ENCODE results near the gene CGB1. TPM values are rescaled to one million over a fixed set of nuclear protein-coding genes. Genes with fewer than 3 reads are reported as not detected.

CGB1 gene
- total and polyA plus RNA-seq, 9 of the 15 experiments (the other 6 are each of a cell fraction or from before 2014, with no cell fraction given), result not detected

- TF ChIP-seq NFIC (IDR thresholded peaks at IDR 0.05), result peak; percentile 95
- peak; percentile 63 for TF ChIP-seq E2F8 (IDR thresholded peaks at IDR 0.05; ENCODE audit: low read depth, partially characterized antibody)
- no peak for TF ChIP-seq ETV1 (tag; conservative IDR thresholded peaks at IDR 0.05; ENCODE audit: low read depth)
Measured at GRCh38 chr19:49085020-49085867, 48.5 kb upstream of the CGB1 start, which contains the start of gene SNRNP70 (continued).

- Histone ChIP-seq H4K20me1 (replicated peaks; ENCODE audit: control insufficient read depth, insufficient read depth, low read length) (peaks cover 26% of the 10 kb centered on the region), H3K4me2 (ENCODE audit: insufficient read depth, low read length) (peak overlapping the region; percentile 92), H3K4me3 (peak overlapping the region; percentile 77), H3K9me3 (replicated peaks; ENCODE audit: control insufficient read depth, insufficient read depth, low read depth, low read length) (no peaks in the 10 kb centered on the region), H3K4me1 (replicated peaks in 1 of 2; ENCODE audit: control insufficient read depth in 2 of 2, insufficient read depth in 2 of 2, low read length in 2 of 2) (peaks cover 13 to 43% of the 10 kb centered on the region in 2 experiments; a peak in 4 of 5 replicates), H2AFZ (ENCODE audit: low read depth, low read length) (peak overlapping the region; percentile 95), H3K27ac (ENCODE audit: extremely low read depth, low read depth, low read length) (peak overlapping the region; percentile 94), H3K9me1 (ENCODE audit: control insufficient read depth, insufficient read depth, low read length) (no peaks in the 10 kb centered on the region), H3K79me2 (ENCODE audit: control insufficient read depth, insufficient read depth, low read length) (peaks cover 45% of the 10 kb centered on the region), H3K27me3 (ENCODE audit: control insufficient read depth in 2 of 2, insufficient read depth in 2 of 2, low read length in 2 of 2) (no peaks in the 10 kb centered on the region), H3K36me3 (ENCODE audit: control insufficient read depth, insufficient read depth, low read length) (peaks cover 28% of the 10 kb centered on the region), H3K9ac (ENCODE audit: insufficient read depth in 1 of 2, low read depth in 2 of 2, low read length in 2 of 2) (peak overlapping the region; percentile 94 to 98)
- TSS peak; percentile 67 for BruUV-seq (replicated peaks)
- ChIA-PET CTCF (ENCODE audit: low intra/inter-chr PET ratio) (interaction anchor here (0.6 kb wide), 1 partner anchor 75 kb away, joined by 3 read pairs; no protein-coding TSS in a partner anchor), POLR2A (no interaction called here)
- WGBS (ENCODE audit: insufficient coverage, low coverage, missing lambda C conversion rate), result 8% methylated on average over 25 of the region's 26 CpGs
- intact Hi-C loops (cut with micrococcal nuclease) (no loop called here), in situ Hi-C loops (cut with MboI) (no loop called here)
- ATAC-seq (peak; percentile 23), FAIRE-seq (no peak), DNase-seq (ENCODE audit: extremely low read depth in 1 of 4, low spot score in 3 of 4) (peak in 1 of 4 experiments; percentile 61)
- no peak for TF ChIP-seq PTRF (tag; IDR thresholded peaks at IDR 0.05)
- TF ChIP-seq CBFA2T3 (IDR thresholded peaks at IDR 0.05), result no peak
- peak; percentile 22; the same call in 1 of the 2 replicates for TF ChIP-seq NBN (IDR thresholded peaks at IDR 0.05; ENCODE audit: low read depth)
- no peak for TF ChIP-seq USF2 (CRISPR knock-in tag; IDR thresholded peaks at IDR 0.05)
- TF ChIP-seq EWSR1 (IDR thresholded peaks at IDR 0.05; ENCODE audit: borderline replicate concordance, low read depth, partially characterized antibody), result no peak
- TF ChIP-seq ZBTB33 (CRISPR knock-in tag; IDR thresholded peaks at IDR 0.05), result no peak
- TF ChIP-seq ASH1L (IDR thresholded peaks at IDR 0.05; ENCODE audit: borderline replicate concordance, low read depth, partially characterized antibody), result no peak
Measured at GRCh38 chr19:49084206-49085019, 47.7 kb upstream of the CGB1 start.

Data from K562 (cell line).